Small intestine (tissue), 7 donors: ENCODE measurements around the gene SLC26A1. TPM values are rescaled to one million over a fixed set of nuclear protein-coding genes. Genes with fewer than 3 reads are reported as not detected.
"Not testable (repeated sequence)": the region's sequence is repeated elsewhere in the genome, so short reads cannot be mapped to it uniquely, and the experiment has no call there.

Experiments
- DNase-seq, 2 donors: peaks; one replicate each; pipeline versions ENCODE4 v3.0.0 to v3.0.0-alpha.2; 2013
- FAIRE-seq: peaks from 2 replicates; lab custom pipeline; 2012; peaks lifted over from hg19 to GRCh38; lab: Jason Lieb, UNC
- H3K27ac ChIP-seq, 3 donors: one replicate each; pipeline ENCODE4 v1.5.1; 2013; ENCODE audit warnings: low read length in 2 of 3, mild to moderate bottlenecking in 2 of 3, control low read depth in 1 of 3, inconsistent platforms in 1 of 3, low read depth in 1 of 3, moderate library complexity in 1 of 3
- H3K27me3 ChIP-seq, 3 donors: one replicate each; pipeline ENCODE4 v1.6.1; 2013; ENCODE audit warnings: low read length in 3 of 3, inconsistent platforms in 1 of 3; ENCODE audit not compliant: control insufficient read depth in 3 of 3, insufficient read depth in 3 of 3
- H3K36me3 ChIP-seq, 3 donors: one replicate each; pipeline ENCODE4 v1.6.1; 2013; ENCODE audit warnings: low read length in 3 of 3, inconsistent platforms in 1 of 3, low read depth in 1 of 3, mild to moderate bottlenecking in 1 of 3, moderate library complexity in 1 of 3; ENCODE audit not compliant: control insufficient read depth in 3 of 3, insufficient read depth in 2 of 3
- H3K4me1 ChIP-seq, 3 donors: one replicate each; pipeline ENCODE4 v1.6.1; 2013; ENCODE audit warnings: low read length in 2 of 3, inconsistent platforms in 1 of 3, low read depth in 1 of 3, mild to moderate bottlenecking in 1 of 3, moderate library complexity in 1 of 3; ENCODE audit not compliant: control insufficient read depth in 3 of 3, insufficient read depth in 2 of 3
- H3K4me3 ChIP-seq, 3 donors: one replicate each; pipeline ENCODE4 v1.5.1; 2013; ENCODE audit warnings: low read length in 3 of 3, control low read depth in 1 of 3, inconsistent platforms in 1 of 3, low read depth in 1 of 3, mild to moderate bottlenecking in 1 of 3, moderate library complexity in 1 of 3
- H3K9me3 ChIP-seq, 2 donors: one replicate each; pipeline ENCODE4 v1.6.1; 2013; ENCODE audit warnings: low read depth in 1 of 2, low read length in 1 of 2; ENCODE audit not compliant: control insufficient read depth in 2 of 2, insufficient read depth in 1 of 2
- WGBS, 3 donors: extraction: QIAGEN DNeasy Blood & Tissue Kit; methylation state at CpG; one replicate each; pipeline ENCODE4 v1.1.7; 2013; 5-methylcytosine and 5-hydroxymethylcytosine counted together
- polyA plus RNA-seq, 4 donors: library from polyadenylated mRNA; stranded (reverse) in 3 of 4; unstranded in 1 of 4; fragments of 200-250 nt in 3 of 4; fragments of 120-200 nt in 1 of 4; gene quantifications; one replicate each; pipeline versions ENCODE4 v1.2.1 to v1.2.3, GENCODE V29; 2013
- donor health status: healthy with polysubstance abuse.
- donor health status: control.
- donor health status: control.
- donor health status: Bipolar disorder and iron deficiency.
- donor health status: healthy.

Gene SLC26A1
- polyA plus RNA-seq, 4 donors: 0.54 to 8.6 (median 2.7) TPM

GRCh38 chr4:939508-939907 lies 53.7 kb downstream of the SLC26A1 start:
- H3K27ac ChIP-seq, H3K27me3 ChIP-seq, H3K4me1 ChIP-seq, H3K4me3 ChIP-seq, H3K9me3 ChIP-seq, FAIRE-seq, H3K36me3 ChIP-seq, DNase-seq: not testable (repeated sequence)
- 79 to 90% (median 90%) methylated on average over 4 of the region's 4 CpGs for WGBS, 3 donors

Other genes with a start within 250 kb of the SLC26A1 start
- gene CPLX1, start 167.3 kb downstream of the SLC26A1 start, polyA plus RNA-seq: 1 to 10 TPM in 2 of 4 donors, not detected in 2; 1.4 to 2.6 TPM
- 100 to 1,000 TPM in 3 of 4 donors, 10 to 100 TPM in 1; 98.4 to 463 (median 230) TPM for gene GAK, start 61.1 kb downstream of the SLC26A1 start, polyA plus RNA-seq
- gene TMEM175, start 60.9 kb downstream of the SLC26A1 start, polyA plus RNA-seq: 10 to 100 TPM; 23.1 to 29.5 (median 24.3) TPM
- 10 to 100 TPM; 18.9 to 42.3 (median 26.8) TPM for gene DGKQ, start 19.8 kb downstream of the SLC26A1 start, polyA plus RNA-seq
- gene IDUA, start 6.4 kb downstream of the SLC26A1 start, polyA plus RNA-seq: 10 to 100 TPM; 10.8 to 20.9 (median 13.1) TPM
- gene FGFRL1, start 18.2 kb upstream of the SLC26A1 start, polyA plus RNA-seq: 10 to 100 TPM in 2 of 4 donors, 1 to 10 TPM in 2; 1.8 to 10.9 (median 7.3) TPM
- 1 to 10 TPM in 3 of 4 donors, not detected in 1; 1.4 to 2.2 (median 1.7) TPM for gene RNF212, start 120.2 kb upstream of the SLC26A1 start, polyA plus RNA-seq
- gene SPON2, start 179.2 kb upstream of the SLC26A1 start, polyA plus RNA-seq: 10 to 100 TPM; 12.7 to 61.0 (median 44.3) TPM